ENCODE data around the gene KDM2B. TPM values are rescaled to one million over a fixed set of nuclear protein-coding genes. Genes with fewer than 3 reads are reported as not detected.

Gene KDM2B
- total and polyA plus RNA-seq, 3 donors from 2014 or later, result 30.4 to 59.8 (median 54.9) TPM

DNA sequence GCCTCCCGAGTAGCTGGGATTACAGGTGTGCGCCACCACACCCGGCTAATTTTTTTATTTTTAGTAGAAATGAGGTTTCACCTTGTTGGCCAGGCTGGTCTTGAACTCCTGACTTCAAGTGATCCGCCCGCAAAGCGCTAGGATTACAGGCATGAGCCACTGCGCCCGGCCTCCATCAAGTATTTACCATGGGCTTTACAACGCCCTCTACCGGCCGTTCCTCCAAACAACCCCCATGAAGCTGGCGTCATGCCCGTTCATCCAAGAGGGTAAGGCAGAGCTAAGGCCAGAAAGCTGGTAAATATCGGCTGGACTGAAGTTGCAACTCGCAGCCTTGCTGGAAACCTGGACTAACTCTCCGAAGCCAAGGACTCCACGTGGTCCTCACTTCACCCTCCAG is 139.3 kb downstream of the KDM2B start:
- peak; percentile 60 for DNase-seq
- Histone ChIP-seq H3K4me1 (peaks cover 5% of the 10 kb centered on the region), H3K27ac (no peak overlapping the region), H3K36me3 (ENCODE audit: low read depth, missing control alignments) (no peaks in the 10 kb centered on the region), H3K4me3 (no peak overlapping the region), H3K9me3 (no peaks in the 10 kb centered on the region), H3K27me3 (no peaks in the 10 kb centered on the region)
- TF ChIP-seq, protein P1, sequence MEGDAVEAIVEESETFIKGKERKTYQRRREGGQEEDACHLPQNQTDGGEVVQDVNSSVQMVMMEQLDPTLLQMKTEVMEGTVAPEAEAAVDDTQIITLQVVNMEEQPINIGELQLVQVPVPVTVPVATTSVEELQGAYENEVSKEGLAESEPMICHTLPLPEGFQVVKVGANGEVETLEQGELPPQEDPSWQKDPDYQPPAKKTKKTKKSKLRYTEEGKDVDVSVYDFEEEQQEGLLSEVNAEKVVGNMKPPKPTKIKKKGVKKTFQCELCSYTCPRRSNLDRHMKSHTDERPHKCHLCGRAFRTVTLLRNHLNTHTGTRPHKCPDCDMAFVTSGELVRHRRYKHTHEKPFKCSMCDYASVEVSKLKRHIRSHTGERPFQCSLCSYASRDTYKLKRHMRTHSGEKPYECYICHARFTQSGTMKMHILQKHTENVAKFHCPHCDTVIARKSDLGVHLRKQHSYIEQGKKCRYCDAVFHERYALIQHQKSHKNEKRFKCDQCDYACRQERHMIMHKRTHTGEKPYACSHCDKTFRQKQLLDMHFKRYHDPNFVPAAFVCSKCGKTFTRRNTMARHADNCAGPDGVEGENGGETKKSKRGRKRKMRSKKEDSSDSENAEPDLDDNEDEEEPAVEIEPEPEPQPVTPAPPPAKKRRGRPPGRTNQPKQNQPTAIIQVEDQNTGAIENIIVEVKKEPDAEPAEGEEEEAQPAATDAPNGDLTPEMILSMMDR (IDR thresholded peaks at IDR 0.05), result peak in 1 of 3 experiments; percentile 15
- no peak for TF ChIP-seq POLR2A (IDR thresholded peaks at IDR 0.05)
- 83 to 85% methylated on average over 15 to 17 of the region's 17 CpGs for WGBS, 2 donors
- intact Hi-C loops (cut with DNase I; ENCODE audit: low total_unique reads), result loop anchor here (5.0 kb wide), 1 partner anchor 104 kb away; no protein-coding TSS in a partner anchor

DNA sequence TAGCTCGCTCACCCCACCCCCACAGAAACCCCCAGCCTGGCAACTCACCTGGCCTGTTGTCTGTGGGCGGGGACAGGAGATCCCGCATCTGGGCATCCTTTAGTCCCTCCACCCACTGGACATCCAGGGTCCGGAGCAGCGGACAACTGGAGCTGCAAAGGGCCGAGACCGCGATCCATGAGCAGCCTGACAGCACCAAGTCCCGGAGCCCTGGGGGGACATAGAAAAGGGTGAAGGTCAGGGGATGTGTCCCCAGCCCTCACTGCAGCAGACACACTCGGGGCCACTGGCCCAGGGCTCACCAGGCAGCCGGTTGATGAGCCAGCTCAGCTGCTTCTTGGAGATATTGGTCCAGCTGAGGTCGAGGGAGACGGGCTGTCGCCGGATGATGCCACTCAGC is 140.1 kb downstream of the KDM2B start:
- Histone ChIP-seq H3K4me3 (no peak overlapping the region), H3K27me3 (no peaks in the 10 kb centered on the region), H3K4me1 (peaks cover 5% of the 10 kb centered on the region), H3K27ac (no peak overlapping the region), H3K36me3 (ENCODE audit: low read depth, missing control alignments) (no peaks in the 10 kb centered on the region), H3K9me3 (no peaks in the 10 kb centered on the region)
- DNase-seq, result no peak
- TF ChIP-seq POLR2A (IDR thresholded peaks at IDR 0.05), result no peak
- TF ChIP-seq, protein P1 (IDR thresholded peaks at IDR 0.05), result no peak
- intact Hi-C loops (cut with DNase I; ENCODE audit: low total_unique reads), result loop anchor here (5.0 kb wide), 1 partner anchor 103 kb away; no protein-coding TSS in a partner anchor
- 90 to 97% methylated on average over 7 to 14 of the region's 15 CpGs for WGBS, 2 donors

DNA sequence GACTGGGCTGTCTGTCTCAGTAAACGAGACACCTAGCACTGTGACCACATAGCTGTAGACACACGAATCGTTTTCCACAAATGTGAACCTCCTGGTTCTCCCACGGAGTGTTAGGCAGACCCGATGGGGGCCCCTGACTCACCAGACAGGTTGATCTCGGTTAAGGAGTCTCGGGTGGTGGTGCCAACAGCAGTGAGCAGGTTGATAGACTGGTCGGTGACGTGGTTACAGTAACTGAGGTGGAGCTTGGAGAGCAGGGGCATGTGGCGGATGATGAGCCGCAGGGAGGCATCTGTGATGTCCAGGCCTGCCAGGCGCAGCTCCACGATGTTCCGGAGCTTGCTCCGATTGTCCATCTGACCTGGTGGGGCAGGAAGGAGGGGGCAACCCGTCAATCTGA is 141.1 kb downstream of the KDM2B start:
- Histone ChIP-seq H3K27me3 (no peaks in the 10 kb centered on the region), H3K9me3 (no peaks in the 10 kb centered on the region), H3K4me3 (no peak overlapping the region), H3K4me1 (peaks cover 5% of the 10 kb centered on the region), H3K27ac (no peak overlapping the region), H3K36me3 (ENCODE audit: low read depth, missing control alignments) (no peaks in the 10 kb centered on the region)
- TF ChIP-seq, protein P1 (IDR thresholded peaks at IDR 0.05), result no peak
- TF ChIP-seq POLR2A (IDR thresholded peaks at IDR 0.05), result no peak
- DNase-seq, result no peak
- WGBS, 2 donors, result 94 to 96% methylated on average over 9 to 16 of the region's 16 CpGs
- intact Hi-C loops (cut with DNase I; ENCODE audit: low total_unique reads), result loop anchor here (5.0 kb wide), 1 partner anchor 102 kb away; no protein-coding TSS in a partner anchor

DNA sequence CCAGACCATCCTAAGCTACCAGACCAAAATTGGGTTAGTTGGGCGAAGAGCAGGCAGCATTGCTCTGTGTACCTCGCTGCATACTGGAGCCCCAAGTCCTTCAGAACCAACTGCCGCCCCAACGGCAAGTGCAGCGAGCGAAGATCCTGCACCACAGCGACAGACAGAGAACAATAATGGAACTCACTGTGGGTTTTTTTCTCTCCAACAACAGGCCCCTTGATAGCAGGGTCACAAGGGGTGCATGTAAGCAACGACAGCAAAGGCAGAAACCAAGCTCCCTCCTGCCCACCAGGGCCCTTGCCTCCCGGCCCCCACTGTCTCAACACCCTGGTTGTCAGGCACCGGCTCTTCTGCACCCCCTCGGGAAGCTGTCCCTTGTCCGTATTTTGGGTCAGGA is 141.9 kb downstream of the KDM2B start:
- Histone ChIP-seq H3K27ac (no peak overlapping the region), H3K4me3 (no peak overlapping the region), H3K27me3 (no peaks in the 10 kb centered on the region), H3K36me3 (ENCODE audit: low read depth, missing control alignments) (no peaks in the 10 kb centered on the region), H3K9me3 (no peaks in the 10 kb centered on the region), H3K4me1 (peaks cover 5% of the 10 kb centered on the region)
- no peak for DNase-seq
- no peak for TF ChIP-seq POLR2A (IDR thresholded peaks at IDR 0.05)
- WGBS, 2 donors, result 91 to 97% methylated on average over 11 to 12 of the region's 12 CpGs
- intact Hi-C loops (cut with DNase I; ENCODE audit: low total_unique reads), result no loop called here

DNA sequence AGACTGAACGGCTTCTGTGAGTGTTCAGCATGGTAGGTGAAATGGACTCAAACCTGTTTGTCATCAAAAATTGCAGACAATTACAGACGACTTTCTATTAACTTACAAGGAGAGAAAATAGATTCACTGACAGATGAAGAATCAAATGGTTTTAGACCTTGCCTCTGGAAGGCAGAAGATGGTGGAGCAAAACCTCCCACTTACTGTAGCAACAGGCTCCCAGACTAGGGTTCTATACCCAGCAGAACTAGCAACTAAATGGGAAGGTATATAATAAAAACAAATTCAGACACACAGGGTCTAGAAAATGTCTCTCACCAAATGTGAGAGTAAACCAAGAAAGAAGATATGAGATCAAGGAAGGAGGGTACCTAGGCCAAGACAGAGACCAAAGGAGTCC is 144.1 kb downstream of the KDM2B start:
- DNase-seq, result no peak
- intact Hi-C loops (cut with DNase I; ENCODE audit: low total_unique reads), result no loop called here
- no peaks in the 10 kb centered on the region for H3K36me3 ChIP-seq (ENCODE audit: low read depth, missing control alignments)
- no peaks in the 10 kb centered on the region for H3K4me1 ChIP-seq
- H3K4me3 ChIP-seq, result no peak overlapping the region
- no peak for TF ChIP-seq POLR2A (IDR thresholded peaks at IDR 0.05)
- TF ChIP-seq, protein P1 (IDR thresholded peaks at IDR 0.05), result no peak
- H3K27me3 ChIP-seq, result no peaks in the 10 kb centered on the region
- no peaks in the 10 kb centered on the region for H3K9me3 ChIP-seq
- 91 to 99% methylated on average over 2 of the region's 2 CpGs for WGBS, 2 donors
- H3K27ac ChIP-seq, result no peak overlapping the region
